Lower lobe of right lung (tissue), 2 donors: Measurements from ENCODE around the gene CREBBP. TPM values are rescaled to one million over a fixed set of nuclear protein-coding genes. Genes with fewer than 3 reads are reported as not detected.
"Not testable (repeated sequence)": the region's sequence is repeated elsewhere in the genome, so short reads cannot be mapped to it uniquely, and the experiment has no call there.

Experiments used
- ATAC-seq, 2 donors: fragments of 200-7000 bp; cut with Tn5 transposase; one replicate each; pipeline ENCODE4 v1.9.1; 2020 to 2022; ENCODE audit warnings: mild to moderate bottlenecking in 2 of 2, moderate library complexity in 2 of 2
- DNase-seq: peaks from one replicate; pipeline ENCODE4 v3.0.0-alpha.2; 2020
- H3K27ac ChIP-seq: fragments of 200-600 bp; one replicate; pipeline ENCODE4 v1.8.0; 2022
- H3K27me3 ChIP-seq: fragments of 200-600 bp; one replicate; pipeline ENCODE4 v1.8.0; 2022; ENCODE audit warnings: low read depth
- H3K36me3 ChIP-seq: fragments of 200-600 bp; one replicate; pipeline ENCODE4 v1.8.0; 2022; ENCODE audit warnings: mild to moderate bottlenecking
- H3K4me1 ChIP-seq: fragments of 200-600 bp; one replicate; pipeline ENCODE4 v1.8.0; 2022
- H3K4me3 ChIP-seq: fragments of 200-600 bp; one replicate; pipeline ENCODE4 v1.8.0; 2022; ENCODE audit warnings: mild to moderate bottlenecking
- H3K9me3 ChIP-seq: fragments of 200-600 bp; one replicate; pipeline ENCODE4 v1.8.0; 2022
- intact Hi-C: fragments of 100-400 bp; cut with DNase I; formaldehyde crosslinking; loops from one replicate; pipeline ENCODE4 v1.11.0; 2022
- long read RNA-seq: library from polyadenylated mRNA; unstranded; transcript quantifications from one replicate; pipeline ENCODE4 v2.0.0, GENCODE V29; 2021
- total RNA-seq: library from RNA; stranded (reverse); fragmentation: NEBNext Ultra II Directional; extraction: Animal tissue kit (Norgen Biotek cat#: 25700); gene quantifications from one replicate; pipeline ENCODE4 v1.2.1, GENCODE V29; 2021
- TF ChIP-seq, protein P1 (sequence below): fragments of 200-600 bp; IDR thresholded peaks from one replicate; pipeline ENCODE4 v1.8.0; 2022; ENCODE audit warnings: antibody characterized with exemption, mild to moderate bottlenecking
- donor health status: DM: no; HTN: yes; CAD: no; lungs with severe emphysema.

CREBBP gene
- total RNA-seq = 78.3 TPM
- long read RNA-seq, partial matches to known transcripts = 21 of 47 reads
- long read RNA-seq, other reads (novel, unspliced or antisense) = 26 of 47 reads

DNA sequence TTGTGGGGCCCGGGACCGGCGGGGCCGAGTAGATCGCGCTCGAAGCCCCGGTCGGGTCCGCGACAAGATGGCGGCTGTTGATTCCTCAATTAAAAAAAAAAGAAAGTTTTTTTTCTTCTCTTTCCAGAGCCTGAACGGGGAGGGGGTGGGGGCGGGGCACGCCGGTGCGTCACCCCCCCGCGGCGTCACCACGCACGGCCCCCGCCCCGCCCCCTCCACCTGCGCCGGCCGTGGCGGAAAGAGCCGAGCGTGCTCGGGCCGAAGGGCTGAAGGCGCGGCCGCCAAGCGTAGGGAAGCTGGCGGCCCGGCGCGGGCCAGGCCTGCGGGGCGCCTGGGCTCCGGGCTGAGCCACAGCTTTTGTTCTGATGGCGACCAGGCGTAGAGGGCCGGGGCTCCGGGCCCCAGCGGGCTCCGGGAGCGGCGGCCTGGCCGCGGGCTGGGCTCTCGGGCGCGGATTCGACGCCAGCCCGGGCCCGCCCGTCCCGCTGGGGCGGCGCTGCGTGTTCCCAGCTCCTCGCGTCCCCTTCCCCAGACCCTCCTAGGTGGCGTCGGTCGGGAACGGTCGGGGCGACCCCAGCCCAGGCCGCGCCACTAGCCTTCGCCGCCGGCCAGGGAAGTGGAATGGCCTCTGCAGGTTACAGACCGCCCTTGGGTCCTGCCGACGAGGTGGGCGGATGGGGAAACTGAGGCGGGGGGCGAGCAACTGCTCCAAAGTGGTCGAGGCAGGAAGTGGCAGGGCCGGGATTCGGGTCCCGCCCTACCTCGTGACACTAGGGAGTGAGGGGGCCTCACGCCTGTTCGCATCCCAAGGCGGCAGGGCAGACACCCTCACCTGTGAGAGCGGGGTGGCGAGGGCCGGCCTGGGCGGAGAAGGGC lies at the start of gene CREBBP:
Gene CREBBP, minus strand, starts transcription at position 91 of the 876 bp plus-strand sequence. CDS start 797 bp downstream, outside the sequence.
- Histone ChIP-seq H3K4me3 (peak within 1 kb of the TSS; percentile 91), H3K36me3 (no peaks in the 10 kb centered on the region), H3K9me3 (no peaks in the 10 kb centered on the region), H3K27me3 (no peaks in the 10 kb centered on the region), H3K4me1 (peaks cover 35% of the 10 kb centered on the region), H3K27ac (peak within 1 kb of the TSS; percentile 88)
- DNase-seq = peak; percentile 90
- intact Hi-C loops = no loop called here
- TF ChIP-seq, protein P1, sequence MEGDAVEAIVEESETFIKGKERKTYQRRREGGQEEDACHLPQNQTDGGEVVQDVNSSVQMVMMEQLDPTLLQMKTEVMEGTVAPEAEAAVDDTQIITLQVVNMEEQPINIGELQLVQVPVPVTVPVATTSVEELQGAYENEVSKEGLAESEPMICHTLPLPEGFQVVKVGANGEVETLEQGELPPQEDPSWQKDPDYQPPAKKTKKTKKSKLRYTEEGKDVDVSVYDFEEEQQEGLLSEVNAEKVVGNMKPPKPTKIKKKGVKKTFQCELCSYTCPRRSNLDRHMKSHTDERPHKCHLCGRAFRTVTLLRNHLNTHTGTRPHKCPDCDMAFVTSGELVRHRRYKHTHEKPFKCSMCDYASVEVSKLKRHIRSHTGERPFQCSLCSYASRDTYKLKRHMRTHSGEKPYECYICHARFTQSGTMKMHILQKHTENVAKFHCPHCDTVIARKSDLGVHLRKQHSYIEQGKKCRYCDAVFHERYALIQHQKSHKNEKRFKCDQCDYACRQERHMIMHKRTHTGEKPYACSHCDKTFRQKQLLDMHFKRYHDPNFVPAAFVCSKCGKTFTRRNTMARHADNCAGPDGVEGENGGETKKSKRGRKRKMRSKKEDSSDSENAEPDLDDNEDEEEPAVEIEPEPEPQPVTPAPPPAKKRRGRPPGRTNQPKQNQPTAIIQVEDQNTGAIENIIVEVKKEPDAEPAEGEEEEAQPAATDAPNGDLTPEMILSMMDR = no peak
- ATAC-seq = peak; percentile 95 to 97

DNA sequence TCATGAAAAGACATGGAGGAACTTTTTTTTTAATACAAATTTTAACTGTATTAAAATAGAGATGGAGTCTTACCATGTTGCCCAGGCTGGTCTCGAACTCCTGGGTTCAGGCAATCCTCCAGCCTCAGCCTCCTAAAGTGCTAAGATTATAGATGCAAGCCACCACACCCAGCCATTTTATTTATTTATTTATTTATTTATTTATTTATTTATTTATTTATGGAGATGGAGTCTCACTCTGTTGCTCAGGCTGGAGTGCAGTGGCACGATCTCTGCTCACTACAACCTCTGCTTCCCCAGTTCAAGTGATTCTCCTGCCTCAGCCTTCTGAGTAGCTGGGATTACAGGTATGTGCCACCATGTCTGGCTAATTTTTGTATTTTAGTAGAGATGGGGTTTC lies 46.6 kb upstream of the CREBBP start:
- ATAC-seq, H3K36me3 ChIP-seq, H3K4me1 ChIP-seq, H3K9me3 ChIP-seq, DNase-seq, H3K27me3 ChIP-seq, H3K4me3 ChIP-seq, intact Hi-C loops, H3K27ac ChIP-seq: not testable (repeated sequence)

DNA sequence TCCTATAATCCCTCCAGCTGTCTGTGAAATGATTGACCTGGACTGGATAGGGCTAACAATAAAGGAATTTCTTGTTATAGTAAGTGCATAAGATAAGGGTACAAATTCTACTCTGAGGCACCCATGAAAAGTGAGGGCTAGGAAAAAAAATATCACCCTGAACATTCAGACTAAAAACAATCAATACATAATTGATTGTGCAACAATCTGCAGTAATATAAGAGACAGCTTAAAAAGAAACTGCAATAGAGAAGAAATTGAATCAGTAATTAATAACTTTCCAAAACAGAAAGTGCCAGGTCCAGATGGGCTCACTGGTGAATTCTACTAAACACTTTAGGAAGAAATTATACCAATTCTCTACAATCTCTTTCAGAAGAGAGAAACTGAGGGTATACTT lies 44.2 kb upstream of the CREBBP start:
- intact Hi-C loops = no loop called here
- TF ChIP-seq, protein P1 = no peak
- ATAC-seq (no peak), DNase-seq (no peak)
- Histone ChIP-seq H3K27me3 (no peaks in the 10 kb centered on the region), H3K36me3 (no peaks in the 10 kb centered on the region), H3K4me1 (no peaks in the 10 kb centered on the region), H3K4me3 (no peak overlapping the region), H3K27ac (no peak overlapping the region), H3K9me3 (no peaks in the 10 kb centered on the region)

DNA sequence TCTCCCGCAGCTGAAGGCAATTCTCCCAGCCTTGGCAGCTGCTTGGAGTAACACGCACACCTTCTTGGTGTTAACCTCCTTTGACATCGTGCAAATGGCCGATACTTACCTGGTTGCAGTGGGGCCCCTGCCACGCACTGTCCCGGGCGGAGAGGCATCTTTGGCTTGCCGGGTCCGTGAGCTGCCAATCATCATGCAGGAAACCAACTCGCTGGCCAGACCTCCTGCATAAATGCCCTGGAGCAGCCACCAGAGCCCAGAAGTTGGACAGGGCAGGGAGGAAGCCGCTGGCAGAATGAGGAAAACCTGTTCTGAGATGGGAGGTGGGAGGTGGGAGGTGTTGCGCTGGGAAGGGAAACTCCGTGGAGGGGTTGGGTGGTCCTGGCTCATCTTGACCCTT lies 41.7 kb upstream of the CREBBP start:
- no peak overlapping the region for H3K27ac ChIP-seq
- peaks cover 5% of the 10 kb centered on the region for H3K9me3 ChIP-seq
- no peak for ATAC-seq
- H3K36me3 ChIP-seq = no peaks in the 10 kb centered on the region
- intact Hi-C loops = no loop called here
- TF ChIP-seq, protein P1 = no peak
- peak; percentile 15 for DNase-seq
- H3K27me3 ChIP-seq = no peaks in the 10 kb centered on the region
- no peaks in the 10 kb centered on the region for H3K4me1 ChIP-seq
- H3K4me3 ChIP-seq = no peak overlapping the region

DNA sequence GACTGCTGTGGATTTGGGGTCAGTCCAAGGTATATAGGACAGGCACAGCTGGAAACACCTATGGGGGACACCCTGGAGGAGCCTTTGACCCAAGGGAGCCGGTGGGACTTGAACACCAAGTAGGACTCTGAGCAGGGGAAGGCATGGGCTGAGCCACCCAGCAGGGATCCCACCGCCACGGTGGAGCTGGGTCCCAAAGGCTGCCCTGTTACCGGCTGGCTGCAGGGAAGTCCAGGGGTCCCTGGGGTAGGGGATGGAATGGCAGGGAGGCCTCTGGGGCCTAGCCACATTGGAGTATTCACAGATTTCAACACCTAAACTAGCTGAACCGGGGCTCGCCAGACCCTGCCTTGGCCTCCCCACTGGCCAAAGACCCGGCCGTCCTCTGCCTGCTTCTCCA lies 39.7 kb upstream of the CREBBP start:
- TF ChIP-seq, protein P1 = no peak
- no peaks in the 10 kb centered on the region for H3K27me3 ChIP-seq
- intact Hi-C loops = no loop called here
- DNase-seq (peak; percentile 24), ATAC-seq (no peak)
- no peaks in the 10 kb centered on the region for H3K4me1 ChIP-seq
- H3K36me3 ChIP-seq = no peaks in the 10 kb centered on the region
- no peak overlapping the region for H3K27ac ChIP-seq
- no peak overlapping the region for H3K4me3 ChIP-seq
- H3K9me3 ChIP-seq = peaks cover 5% of the 10 kb centered on the region

DNA sequence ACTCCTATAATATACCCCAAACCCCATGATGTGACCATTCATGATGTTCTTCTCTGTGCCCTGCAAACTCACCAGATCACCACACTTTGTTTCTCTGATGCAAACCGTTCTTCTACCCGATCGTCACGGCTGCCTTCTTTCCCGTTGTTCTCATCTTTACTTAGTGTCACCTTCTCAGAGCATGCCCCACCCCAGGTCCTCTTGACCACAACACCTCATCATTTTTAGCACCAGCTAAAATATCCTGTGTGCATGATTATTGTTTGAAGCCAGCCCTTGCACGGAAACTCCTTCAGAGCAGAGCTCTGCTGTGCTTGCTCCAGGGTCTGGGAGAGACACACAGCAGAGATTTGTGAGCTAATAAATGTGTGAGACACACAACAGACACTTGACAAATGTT lies 38.9 kb upstream of the CREBBP start:
- DNase-seq = no peak
- intact Hi-C loops = no loop called here
- peaks cover 5% of the 10 kb centered on the region for H3K9me3 ChIP-seq
- no peak overlapping the region for H3K27ac ChIP-seq
- H3K36me3 ChIP-seq = no peaks in the 10 kb centered on the region
- no peak overlapping the region for H3K4me3 ChIP-seq
- no peaks in the 10 kb centered on the region for H3K4me1 ChIP-seq
- TF ChIP-seq, protein P1 = no peak
- no peak for ATAC-seq
- H3K27me3 ChIP-seq = no peaks in the 10 kb centered on the region
